ENCODE results near the gene CDC5L.

The CDC5L gene

DNA sequence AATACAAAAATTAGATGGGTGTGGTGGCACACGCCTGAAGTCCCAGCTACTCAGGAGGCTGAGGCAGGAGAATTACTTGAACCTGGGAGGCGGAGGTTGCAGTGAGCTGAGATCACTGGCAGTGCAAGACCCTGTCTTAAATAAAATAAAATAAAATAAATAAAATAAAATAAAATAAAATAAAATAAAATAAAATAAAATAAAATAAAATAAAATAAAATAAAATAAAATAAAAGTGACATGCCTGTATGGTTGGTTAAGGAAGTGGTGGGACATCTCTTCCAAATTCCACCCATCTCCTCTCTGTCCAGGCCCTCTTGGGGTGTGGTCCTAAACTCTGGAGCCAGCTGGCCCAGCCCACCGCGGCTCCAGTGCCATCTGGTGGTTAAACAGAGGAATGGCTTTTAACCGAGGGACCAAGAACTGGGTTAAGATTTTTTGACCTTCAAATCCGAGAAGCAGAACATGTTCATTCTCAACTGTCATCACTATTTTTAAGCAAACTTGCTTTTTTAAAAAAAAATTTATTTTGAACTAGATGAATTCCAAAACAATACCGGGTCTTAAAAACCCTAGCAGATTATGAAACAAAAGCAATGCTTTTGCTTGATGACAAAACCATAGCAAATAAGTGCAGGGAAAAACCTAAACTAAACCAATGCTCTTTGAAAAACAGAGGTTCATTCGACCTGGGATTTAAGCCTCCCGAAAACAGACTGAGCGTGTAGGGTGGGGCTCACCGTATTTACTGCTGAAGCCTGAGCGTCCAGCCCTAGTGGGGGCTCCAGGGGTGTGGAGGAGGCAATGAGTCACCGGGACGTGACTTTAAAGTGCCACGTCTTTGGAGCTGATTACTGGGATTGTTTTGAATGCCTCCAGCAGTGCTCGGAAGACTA lies 68.8 kb downstream of the CDC5L start:
- no peak for DNase-seq

DNA sequence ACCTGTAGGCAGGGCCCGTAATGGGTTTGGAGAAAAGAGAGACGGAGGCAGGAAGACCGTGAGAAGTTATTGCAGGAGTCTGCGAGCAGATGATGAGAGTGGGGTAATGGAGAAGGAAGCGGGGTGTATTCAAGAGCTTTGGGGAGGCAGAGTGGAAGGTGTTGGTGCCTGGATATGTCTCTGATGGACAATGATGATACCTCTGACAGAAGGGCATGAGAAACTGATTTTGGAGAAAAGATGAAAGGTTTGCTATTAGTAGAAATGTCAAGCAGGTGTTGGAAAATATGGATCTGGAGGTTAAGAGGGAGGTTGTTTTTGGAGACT lies 69.4 kb downstream of the CDC5L start:
- DNase-seq = no peak

DNA sequence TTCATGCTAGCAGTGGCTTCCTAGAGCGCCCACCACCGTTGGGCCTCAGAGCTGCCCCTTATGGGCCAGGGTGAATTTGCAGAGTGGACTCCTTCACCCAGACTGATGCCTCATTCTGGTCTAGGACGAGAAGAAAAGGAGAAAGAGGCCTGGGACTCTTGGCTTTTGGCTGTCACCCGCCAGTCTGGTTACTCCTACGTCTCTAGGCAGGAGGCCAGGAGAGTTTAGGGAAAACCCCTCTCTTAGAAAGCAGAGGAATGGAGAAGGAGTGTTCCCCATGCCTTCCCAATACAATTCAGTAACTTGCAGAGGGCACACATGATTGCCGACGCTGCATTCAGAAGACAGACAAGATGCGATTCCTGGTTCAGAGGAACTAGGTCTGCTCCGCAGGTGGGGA lies 70.1 kb downstream of the CDC5L start:
- DNase-seq = no peak

DNA sequence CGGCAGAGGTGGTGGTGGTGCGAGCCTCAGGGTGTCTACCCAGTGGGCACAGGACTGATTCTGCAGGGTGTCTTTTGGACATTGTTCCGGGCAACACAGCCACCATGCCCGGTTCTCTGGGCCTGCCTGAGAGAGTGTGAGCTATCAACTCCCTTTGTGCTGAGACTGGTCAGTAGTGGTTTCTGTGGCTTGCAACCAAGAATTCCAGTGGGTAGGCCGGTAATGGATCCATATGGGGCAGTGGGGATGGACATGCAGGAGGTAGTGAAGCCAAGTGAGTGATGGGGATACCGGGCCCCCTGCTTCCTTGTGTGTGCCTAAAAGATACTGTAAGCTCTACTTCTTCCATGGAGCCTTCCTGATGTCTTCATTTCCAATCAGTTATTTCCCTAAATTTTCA lies 71.0 kb downstream of the CDC5L start:
- DNase-seq = no peak

DNA sequence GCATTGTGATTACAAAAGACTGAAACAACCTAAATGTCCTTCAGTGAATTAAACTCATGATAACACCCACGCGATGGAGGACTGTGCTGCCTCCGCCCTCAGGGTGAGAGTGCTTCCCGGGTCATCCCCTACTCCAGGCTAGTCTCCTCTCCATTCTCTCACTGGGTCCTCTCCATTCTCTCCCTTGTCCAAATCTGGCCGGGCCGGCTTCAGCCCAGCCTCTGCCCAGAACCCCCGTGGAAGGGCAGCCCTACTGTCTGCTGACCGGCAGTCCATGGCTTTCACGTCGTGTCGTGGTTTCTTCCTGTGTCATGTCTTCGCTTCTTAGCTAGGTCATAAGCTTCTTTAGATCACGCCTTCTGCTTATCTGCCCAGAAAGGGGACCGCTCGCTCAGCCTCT lies 74.8 kb downstream of the CDC5L start:
- no peak for DNase-seq

DNA sequence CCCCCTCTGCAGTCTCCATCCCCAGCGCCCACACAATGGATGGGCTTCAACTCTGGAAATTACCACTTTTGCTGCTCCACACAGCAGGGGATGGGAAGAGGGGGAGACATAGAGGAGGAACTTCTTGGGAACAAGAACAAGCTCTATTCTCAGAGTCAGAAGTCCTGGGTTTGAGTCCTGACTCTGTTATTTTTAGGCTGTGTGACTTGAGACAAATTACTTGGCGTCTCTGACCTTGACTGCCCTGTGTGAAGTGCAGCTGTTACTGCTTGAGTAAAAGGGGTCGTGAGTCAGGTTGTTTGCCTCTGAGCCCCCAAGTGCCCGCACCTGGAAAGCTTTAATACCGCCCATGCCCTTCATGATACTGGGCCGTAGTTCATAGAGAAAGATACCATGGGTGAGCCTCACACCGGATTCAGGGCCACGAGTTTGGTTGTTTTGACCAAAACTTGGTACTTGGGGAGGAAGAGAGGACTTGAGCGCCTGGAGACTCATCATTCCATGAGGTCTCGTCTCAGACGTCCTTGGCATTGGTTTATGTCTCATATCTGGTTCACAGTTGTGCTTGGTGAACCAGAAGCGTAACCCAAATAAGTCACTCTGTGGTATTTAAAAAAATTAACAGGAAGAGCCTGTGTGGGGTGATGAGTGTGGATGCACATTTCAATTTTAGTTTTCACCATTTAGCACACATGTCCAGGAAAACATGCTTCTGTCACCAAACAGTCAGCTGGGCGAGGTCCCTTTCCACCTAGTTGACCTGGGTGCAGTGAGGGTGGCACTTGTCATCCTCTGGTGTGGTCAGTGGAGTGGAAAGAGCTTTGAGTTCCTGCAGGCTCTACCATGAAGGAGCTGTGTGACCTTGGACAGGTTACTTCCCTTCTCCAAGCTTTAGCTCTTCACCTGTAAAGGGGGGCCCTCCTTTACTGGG lies 75.6 kb downstream of the CDC5L start:
- no peak for DNase-seq

DNA sequence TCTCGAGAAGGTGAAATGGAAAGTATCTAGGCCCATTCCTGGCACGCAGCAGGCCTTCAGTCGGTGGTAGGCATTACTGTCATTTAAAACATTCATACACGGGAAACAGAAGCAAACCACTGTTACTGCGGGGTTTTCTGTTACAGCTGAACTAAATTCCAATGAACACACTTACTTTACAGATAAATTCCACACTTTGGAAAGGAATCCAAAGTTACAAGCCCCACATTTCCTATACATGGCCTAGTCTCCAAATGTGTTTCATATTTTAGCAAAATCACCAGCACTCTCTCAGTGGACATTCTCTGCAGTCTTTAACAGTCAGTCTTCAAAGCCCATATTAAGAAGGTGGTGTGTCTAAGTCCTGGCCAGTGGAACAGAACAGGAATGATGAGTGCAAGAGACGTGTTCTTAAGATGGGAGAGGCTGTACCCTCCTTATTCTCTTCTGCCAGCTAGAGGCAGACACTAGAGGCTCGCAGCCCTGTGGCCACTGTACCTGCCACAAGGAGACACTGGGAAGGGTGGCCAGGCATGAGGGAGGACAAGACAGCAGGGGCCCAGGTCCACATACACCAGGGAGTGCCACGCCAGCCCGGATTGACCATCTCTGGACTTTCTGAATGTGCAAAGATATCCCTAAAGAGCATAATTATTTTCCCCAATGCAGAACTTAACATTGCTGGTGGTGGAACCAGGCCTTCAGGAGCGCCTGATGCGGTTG lies 76.4 kb downstream of the CDC5L start:
- no peak for DNase-seq

DNA sequence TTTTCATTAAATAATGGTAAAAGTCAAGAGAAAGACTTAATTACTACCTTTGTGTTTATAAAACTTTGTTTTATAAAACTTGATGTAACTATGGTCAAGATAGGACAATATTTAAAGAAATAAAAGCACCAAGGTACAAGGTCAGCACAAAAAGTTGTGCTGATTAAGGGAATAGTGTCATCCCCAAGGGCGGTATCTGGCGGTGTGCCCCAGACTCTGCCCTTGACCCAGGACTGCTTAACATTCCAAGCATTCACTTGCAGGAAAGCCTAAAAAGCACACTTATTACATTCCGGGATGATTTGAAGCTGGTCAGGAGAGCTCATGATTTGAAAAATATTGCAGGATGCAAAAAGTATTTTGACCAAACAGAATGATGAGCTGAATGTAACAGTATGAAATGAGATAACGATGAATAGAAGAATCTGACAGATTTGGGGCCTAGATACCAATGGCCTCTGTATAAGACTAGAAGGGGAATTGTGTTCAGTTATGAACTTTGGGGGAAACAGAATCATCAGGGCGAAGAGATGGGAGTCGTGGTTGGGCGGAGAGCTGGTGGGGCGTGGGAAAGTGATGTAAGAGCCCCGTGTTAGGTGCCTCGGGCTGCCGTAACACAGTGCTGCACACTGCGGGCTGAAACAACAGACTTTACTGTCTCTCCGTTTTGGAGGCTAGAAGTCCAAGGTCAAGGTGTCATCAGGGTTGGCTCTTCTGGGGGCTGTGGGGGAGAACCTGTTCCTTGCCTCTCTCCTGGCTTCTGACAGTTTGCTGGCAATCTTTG lies 77.2 kb downstream of the CDC5L start:
- DNase-seq = no peak

DNA sequence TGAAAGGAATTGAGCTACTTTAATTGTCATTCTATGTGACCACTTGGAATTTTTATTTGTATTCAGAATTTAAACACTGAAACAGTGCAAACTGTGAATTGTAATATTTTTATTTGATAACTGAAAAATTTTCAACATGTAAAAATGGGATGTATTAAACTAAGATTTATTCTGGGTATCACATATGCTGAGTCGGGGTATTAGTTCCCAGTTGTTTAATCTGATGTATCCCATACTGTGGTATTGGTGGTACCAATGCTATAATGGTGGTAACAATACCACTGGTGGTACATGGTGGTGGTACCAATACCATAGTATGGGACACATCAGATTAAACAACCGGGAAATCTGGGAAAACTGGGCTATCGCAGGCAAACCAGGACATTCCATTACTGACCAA lies 79.4 kb downstream of the CDC5L start:
- no peak for DNase-seq

DNA sequence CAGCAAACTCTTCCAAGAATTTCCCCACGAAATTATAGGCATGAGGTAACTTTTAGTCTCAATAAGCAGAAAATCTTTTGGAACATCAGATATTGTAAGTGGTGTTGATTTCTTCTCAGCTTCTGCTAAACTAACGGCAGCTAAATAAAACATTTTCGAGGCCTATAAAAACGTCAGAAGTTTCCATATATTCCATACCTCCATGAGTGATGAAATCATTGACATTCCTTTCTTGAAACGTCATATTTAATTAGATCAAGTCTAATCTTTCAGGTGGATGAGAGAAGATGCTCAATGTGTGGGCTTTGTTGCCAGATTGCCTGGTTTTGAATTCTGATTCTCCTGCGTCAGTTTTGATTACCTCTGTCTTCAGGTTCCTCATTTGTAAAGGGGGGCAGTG lies 81.3 kb downstream of the CDC5L start:
- no peak for DNase-seq

DNA sequence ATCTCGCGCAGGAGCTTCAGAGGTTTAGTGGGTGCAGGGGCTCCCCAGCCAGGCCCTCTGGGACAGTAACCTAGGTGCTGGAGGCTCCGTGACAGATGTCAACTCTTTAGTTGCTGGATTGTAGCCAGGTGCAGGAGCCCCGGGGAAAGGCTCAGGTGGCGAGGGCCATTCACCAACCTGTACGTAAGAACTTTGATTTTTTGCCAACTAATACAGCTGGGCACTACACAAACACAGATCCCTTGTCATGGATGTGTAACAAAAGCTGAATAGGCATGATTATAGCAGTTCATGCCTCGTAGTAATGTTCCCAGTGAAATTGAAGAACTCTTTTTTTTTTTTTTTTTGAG lies 82.6 kb downstream of the CDC5L start:
- DNase-seq = peak; percentile 94

DNA sequence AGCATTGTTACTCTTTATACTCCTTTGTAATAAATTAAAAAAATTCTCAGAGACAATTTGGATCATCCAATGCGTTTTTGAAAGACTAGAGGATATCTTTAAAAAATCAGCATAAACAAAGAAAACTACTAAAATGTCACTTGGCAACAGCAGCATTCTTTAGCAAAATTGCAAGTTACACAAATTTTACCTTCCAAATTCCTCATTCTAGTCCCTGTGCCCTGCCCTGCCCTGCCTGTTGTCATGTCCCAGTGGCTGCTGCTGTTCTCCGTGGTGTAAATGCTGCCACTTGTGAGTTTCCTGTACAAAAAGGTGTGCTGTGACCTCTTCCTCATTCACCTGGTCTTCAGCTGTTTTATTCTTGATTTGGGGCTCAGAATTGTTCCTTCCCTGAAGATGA lies 83.2 kb downstream of the CDC5L start:
- no peak for DNase-seq

DNA sequence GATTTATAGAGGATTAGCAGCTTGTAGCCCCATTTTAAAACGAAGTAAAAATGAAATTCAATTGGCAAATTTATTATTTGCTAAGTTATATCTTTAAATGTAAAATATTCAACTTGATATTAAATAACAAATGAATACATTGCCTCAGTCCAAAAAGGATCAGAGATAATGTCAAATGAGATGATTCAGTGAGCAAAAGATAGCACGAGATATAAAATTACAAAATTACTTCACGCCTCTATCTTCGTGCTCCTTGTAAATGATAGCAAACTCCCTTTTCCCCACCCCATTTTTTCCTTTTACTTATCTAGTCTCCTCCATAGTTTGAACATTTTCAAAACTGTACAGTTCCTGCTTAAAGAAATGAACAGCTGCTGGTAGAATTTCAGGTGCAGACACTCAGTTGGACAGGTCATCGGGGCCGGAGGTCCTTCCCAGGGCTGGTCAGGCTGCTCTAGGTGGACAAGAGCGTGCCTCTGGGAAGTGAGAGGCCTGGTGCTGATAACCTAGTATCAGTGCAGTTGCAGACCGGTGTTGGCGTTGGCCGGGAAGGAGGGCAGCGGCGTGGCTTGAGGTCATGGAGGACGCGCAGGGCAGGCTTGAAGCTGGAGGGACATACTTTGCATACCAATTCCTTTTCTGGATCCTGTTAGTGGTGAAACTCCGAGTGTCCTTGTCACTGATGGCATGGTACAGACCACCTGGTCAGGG lies 83.9 kb downstream of the CDC5L start:
- no peak for DNase-seq

DNA sequence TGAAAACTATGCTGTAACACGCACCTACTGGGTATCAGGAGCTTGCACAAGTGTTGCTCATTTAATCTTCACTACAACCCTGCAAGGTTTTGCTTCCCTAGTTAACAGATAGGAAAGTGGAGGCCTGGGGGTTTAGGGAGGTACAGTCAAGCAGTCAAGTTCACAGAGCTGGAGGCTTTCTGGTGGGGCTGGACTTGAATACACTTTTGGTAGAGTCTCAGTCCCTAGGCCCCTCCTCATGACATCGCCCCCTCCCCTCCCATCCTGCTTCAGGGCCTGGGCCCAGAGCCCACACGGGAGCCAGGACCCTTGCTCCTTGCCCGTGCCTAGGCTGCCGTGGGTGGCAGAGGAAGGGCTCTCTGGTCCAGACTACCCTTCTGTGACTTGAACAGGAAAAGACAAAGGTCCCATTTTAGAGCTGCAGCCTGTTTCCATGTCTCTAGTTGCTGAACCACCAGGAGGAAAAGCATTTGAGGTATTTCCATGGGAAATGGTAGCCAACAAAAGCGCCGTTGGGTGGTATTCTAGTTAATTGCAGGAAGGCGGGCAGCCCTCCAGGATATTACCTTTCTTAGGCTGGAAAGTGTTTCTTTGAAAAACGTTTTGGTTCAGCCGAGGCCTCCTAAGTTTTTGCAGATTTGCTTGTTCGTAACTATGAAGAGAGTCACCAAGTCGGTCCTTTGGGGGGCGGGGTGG lies 84.9 kb downstream of the CDC5L start:
- no peak for DNase-seq

DNA sequence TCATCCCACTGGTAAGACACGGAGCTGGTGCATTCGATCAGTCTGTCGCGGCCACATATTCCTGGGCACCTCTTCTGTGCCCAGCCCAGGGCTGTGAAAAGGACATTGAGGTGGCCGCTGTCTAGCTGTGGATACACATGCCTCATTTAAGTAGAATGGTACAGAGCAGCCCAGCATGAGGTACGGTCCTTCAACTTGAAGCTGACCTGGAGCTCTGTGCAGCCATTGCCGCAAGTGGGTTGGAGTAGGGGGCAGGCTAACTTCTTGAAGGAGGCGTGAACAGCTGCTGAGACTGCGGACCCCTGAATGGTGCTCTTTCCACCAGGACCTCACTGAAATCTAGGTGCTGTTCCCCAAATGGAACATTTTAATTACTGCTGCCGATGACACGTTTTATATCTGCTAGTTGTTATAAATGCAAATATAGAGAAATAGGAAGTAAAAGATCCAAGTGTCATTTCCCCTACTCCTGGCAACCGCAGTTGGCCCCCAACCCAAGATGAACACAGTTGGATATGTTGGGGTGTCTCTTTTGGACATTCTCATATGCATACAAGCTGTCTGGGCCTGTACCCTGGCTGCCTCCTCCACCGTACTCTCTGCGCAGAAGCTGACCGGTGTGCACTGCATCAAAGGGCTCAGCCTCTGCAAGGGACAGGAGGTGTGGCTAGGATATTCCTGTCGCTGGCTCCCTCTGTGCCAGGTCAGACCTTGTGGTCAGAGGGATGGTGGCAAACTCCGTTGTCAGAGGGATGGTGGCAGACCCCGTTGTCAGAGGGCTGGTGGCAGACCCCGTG lies 86.1 kb downstream of the CDC5L start:
- no peak for DNase-seq

DNA sequence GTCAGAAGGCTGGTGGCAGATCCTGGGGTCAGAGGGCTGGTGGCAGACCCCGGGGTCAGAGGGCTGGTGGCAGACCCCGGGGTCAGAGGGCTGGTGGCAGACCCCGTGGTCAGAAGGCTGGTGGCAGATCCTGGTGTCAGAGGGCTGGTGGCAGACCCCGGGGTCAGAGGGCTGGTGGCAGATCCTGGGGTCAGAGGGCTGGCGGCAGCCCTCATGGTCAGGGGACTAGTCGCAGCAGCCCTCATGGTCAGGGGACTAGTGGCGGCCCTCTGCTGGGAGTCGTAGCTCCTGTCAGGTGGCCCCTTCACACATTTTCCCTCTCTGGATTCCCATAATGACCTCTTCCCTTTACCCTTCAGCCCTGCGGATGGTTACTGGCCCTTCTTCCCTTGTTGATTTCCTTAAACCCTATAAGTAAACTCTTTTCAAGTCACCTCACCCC lies 86.7 kb downstream of the CDC5L start:
- no peak for DNase-seq

DNA sequence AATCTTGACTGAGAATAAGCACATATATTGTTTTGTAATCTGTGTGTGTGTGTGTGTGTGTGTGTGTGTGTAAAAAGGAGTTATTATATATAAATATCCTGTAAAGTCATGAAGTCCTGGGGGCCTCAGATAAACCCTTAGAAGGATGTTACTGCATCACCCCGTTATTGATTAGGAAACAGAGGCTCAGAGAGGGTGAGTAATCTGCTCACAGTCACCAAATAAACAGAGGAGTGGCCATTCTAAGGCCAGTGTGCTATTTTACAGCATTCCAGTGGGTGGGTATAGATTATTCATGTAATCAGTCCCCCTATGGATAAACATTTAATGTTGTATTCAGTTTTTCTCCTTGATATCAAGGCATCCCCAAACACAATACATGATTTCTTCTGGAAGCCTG lies 87.1 kb downstream of the CDC5L start:
- DNase-seq = no peak

DNA sequence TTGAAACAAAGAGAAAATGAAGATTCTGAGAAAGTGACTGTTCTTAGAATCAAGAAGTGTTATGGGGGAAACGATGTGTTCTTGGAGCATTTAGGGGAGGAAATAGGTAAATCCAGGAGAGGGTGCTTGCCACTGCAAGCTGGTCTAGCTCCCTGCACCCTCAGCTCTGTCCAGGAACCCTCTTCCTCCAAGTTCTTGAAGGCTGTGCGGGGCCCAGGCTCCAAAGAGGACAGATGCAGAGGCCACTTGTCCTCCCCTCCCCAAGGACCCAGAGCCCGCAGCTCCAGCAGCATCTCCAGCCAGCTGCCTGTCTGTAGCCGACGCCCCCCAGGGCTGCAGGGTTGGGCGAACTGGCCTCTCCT lies 87.9 kb downstream of the CDC5L start:
- no peak for DNase-seq

DNA sequence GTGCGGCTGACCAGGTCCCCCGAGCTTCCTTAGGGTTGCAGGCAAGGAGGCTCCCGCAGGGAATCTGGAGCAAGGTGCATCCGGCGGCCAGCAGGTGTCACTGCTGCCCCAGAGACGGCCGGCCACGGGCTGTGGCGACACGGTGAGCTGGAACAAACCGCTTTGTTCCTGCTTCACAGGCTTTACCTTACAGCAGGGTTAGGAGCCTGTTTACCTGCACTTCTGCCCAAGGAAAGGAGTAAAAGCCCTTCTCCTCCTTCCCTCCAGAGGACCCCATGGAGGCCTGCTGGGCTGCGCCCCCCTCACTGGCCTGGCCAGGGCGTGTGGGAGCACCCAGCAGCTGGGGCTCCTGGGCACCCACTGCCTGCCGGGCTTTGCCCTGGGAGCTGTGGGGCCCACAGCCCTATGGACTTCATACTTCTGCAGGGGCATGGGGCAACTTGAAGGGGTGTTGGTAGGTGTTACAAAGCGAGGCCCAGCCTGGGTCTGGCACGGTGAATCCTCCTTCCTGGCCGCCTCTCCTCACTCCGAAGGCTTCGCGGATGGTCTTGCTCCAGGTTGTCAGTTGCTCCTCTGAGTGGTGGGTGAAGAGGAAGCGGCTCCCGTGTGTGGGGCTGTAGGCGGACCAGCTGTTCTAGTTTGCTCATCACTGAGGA lies 88.4 kb downstream of the CDC5L start:
- peak; percentile 69 for DNase-seq

DNA sequence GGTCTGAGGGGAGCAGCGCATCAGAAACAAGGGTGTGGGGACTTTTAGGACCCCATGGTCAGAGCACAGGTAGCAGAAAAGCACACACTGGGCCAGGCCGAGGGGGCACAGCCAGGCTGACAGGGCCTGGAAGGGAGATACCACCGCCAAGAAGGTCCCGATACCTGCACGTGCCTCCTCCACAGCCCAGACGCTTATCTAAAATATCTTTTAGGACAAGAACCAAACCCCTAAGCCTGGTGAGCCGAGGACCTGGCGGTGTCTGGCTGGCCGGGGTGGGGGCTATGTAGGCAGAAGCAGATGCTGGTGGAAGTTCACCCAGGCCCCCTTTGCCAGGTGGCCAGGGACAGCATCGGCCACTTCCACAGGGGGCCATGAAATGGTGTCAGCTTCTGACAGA lies 89.3 kb downstream of the CDC5L start:
- no peak for DNase-seq
